NCI-H1417 (cell line): ENCODE results near the gene SLC15A2.
"Not testable (repeated sequence)": the region's sequence is repeated elsewhere in the genome, so short reads cannot be mapped to it uniquely, and the experiment has no call there.

Experiments
- DNase-seq, 3 experiments: peaks; one replicate each; lab custom pipeline; 2025; lab: John Stamatoyannopoulos, UW

SLC15A2 gene

GRCh38 chr3:121926380-121926779, 32.2 kb downstream of the SLC15A2 start:
- DNase-seq: no peak

- not testable (repeated sequence) for DNase-seq
These were observed 44.1 kb downstream of the SLC15A2 start for GRCh38 chr3:121938141-121938855.

GRCh38 chr3:121941592-121941991, 47.4 kb downstream of the SLC15A2 start:
- DNase-seq: no peak

GRCh38 chr3:121942116-121942786, 48.0 kb downstream of the SLC15A2 start:
- peak in 1 of 3 experiments; percentile 18 for DNase-seq

GRCh38 chr3:121943431-121943830, 49.2 kb downstream of the SLC15A2 start:
- DNase-seq: peak in 1 of 3 experiments; percentile 55

GRCh38 chr3:121948641-121949040, 54.4 kb downstream of the SLC15A2 start:
- no peak for DNase-seq

GRCh38 chr3:121951291-121951919, 57.2 kb downstream of the SLC15A2 start:
- DNase-seq: no peak

GRCh38 chr3:121956363-121956762, 62.2 kb downstream of the SLC15A2 start:
- no peak for DNase-seq

- DNase-seq: no peak
These were observed 63.6 kb downstream of the SLC15A2 start for GRCh38 chr3:121957674-121958415.

- no peak for DNase-seq
These were observed 64.6 kb downstream of the SLC15A2 start for GRCh38 chr3:121958801-121959200.

GRCh38 chr3:121961283-121961682, 67.1 kb downstream of the SLC15A2 start:
- no peak for DNase-seq

GRCh38 chr3:121962443-121962842, 68.2 kb downstream of the SLC15A2 start:
- DNase-seq: no peak

- no peak for DNase-seq
These were observed 69.4 kb downstream of the SLC15A2 start for GRCh38 chr3:121963608-121964007.

GRCh38 chr3:121969631-121970030, 75.4 kb downstream of the SLC15A2 start:
- no peak for DNase-seq

GRCh38 chr3:121970047-121970446, 75.8 kb downstream of the SLC15A2 start:
- DNase-seq: no peak

- DNase-seq: no peak
These were observed 80.5 kb downstream of the SLC15A2 start for GRCh38 chr3:121974601-121975111.

- no peak for DNase-seq
These were observed 81.6 kb downstream of the SLC15A2 start for GRCh38 chr3:121975702-121976302.

- DNase-seq: peak in 1 of 3 experiments; percentile 47
These were observed 82.5 kb downstream of the SLC15A2 start for GRCh38 chr3:121976727-121977126.

GRCh38 chr3:121979246-121979645, 85.0 kb downstream of the SLC15A2 start:
- DNase-seq: no peak

- DNase-seq: no peak
These were observed 85.7 kb downstream of the SLC15A2 start for GRCh38 chr3:121979734-121980449.

GRCh38 chr3:121980450-121980796, 86.2 kb downstream of the SLC15A2 start:
- DNase-seq: no peak
